ENCODE measurements around the gene PPM1N. TPM values are rescaled to one million over a fixed set of nuclear protein-coding genes. Genes with fewer than 3 reads are reported as not detected.
A peak's percentile ranks its signal among the peaks of the same experiment; 100 is the strongest.

PPM1N gene
- total and polyA plus RNA-seq, 8 donors = 0.22 to 2.1 (median 0.32) TPM

GRCh38 chr19:45528149-45528743, 30.0 kb downstream of the PPM1N start:
- DNase-seq (peak in 5 of 6 donors; percentile 34 to 76 (median 64)), FAIRE-seq (no peak), ATAC-seq (peak; percentile 20 to 54 (median 33))
- H3K36me3 ChIP-seq = no peaks in the 10 kb centered on the region
- intact Hi-C loops (cut with DNase I) = loop anchor here in 1 of 3 donors (10.0 kb wide), 1 partner anchor 107 kb away; the partner anchor contains the start of gene EML2
- peak overlapping the region; percentile 14 to 58 (median 44) for H3K27ac ChIP-seq
- TF ChIP-seq CTCF (IDR thresholded peaks at IDR 0.05) = no peak
- H3K27me3 ChIP-seq = no peaks in the 10 kb centered on the region
- WGBS, 2 donors = 13 to 15% methylated on average over 17 of the region's 17 CpGs
- no peaks in the 10 kb centered on the region for H3K9me3 ChIP-seq
- H3K4me1 ChIP-seq = peaks cover 3 to 7% (median 6%) of the 10 kb centered on the region in 3 donors
- peak overlapping the region in 3 of 4 donors; percentile 23 to 58 (median 35) for H3K4me3 ChIP-seq

GRCh38 chr19:45528744-45529419, 30.6 kb downstream of the PPM1N start:
- no peak for TF ChIP-seq CTCF (IDR thresholded peaks at IDR 0.05)
- Histone ChIP-seq H3K4me3 (peak overlapping the region; percentile 21 to 58 (median 29)), H3K4me1 (peaks cover 3 to 7% (median 6%) of the 10 kb centered on the region in 3 donors), H3K27ac (peak overlapping the region in 3 of 4 donors; percentile 34 to 58 (median 54)), H3K36me3 (no peaks in the 10 kb centered on the region), H3K27me3 (no peaks in the 10 kb centered on the region), H3K9me3 (no peaks in the 10 kb centered on the region)
- peak; percentile 55 to 81 (median 73) for ATAC-seq
- intact Hi-C loops (cut with DNase I) = loop anchor here in 1 of 3 donors (10.0 kb wide), 1 partner anchor 106 kb away; the partner anchor contains the start of gene EML2
- DNase-seq = peak; percentile 63 to 81 (median 72)
- 2% methylated on average over 46 to 49 of the region's 49 CpGs for WGBS, 2 donors
- no peak for FAIRE-seq

GRCh38 chr19:45529420-45529785, 31.2 kb downstream of the PPM1N start:
- Histone ChIP-seq H3K36me3 (no peaks in the 10 kb centered on the region), H3K27me3 (no peaks in the 10 kb centered on the region), H3K4me3 (peak overlapping the region in 3 of 4 donors; percentile 21 to 58 (median 35)), H3K9me3 (no peaks in the 10 kb centered on the region), H3K27ac (no peak overlapping the region), H3K4me1 (peaks cover 2 to 6% (median 2%) of the 10 kb centered on the region in 3 donors)
- FAIRE-seq (no peak), DNase-seq (no peak), ATAC-seq (no peak)
- WGBS, 2 donors = 18 to 23% methylated on average over 14 of the region's 14 CpGs
- intact Hi-C loops (cut with DNase I) = loop anchor here in 1 of 3 donors (10.0 kb wide), 1 partner anchor 105 kb away; the partner anchor contains the start of gene EML2
- no peak for TF ChIP-seq CTCF (IDR thresholded peaks at IDR 0.05)

- intact Hi-C loops (cut with DNase I) = no loop called here
- FAIRE-seq = no peak
- no peak for ATAC-seq
- no peaks in the 10 kb centered on the region for H3K27me3 ChIP-seq
- no peaks in the 10 kb centered on the region for H3K36me3 ChIP-seq
- H3K9me3 ChIP-seq = no peaks in the 10 kb centered on the region
- WGBS, 2 donors = 94 to 95% methylated on average over 1 of the region's 1 CpG
- H3K27ac ChIP-seq = no peak overlapping the region
- peaks cover 0 to 3% (median 0%) of the 10 kb centered on the region in 3 donors for H3K4me1 ChIP-seq
- no peak overlapping the region for H3K4me3 ChIP-seq
- no peak for DNase-seq
- TF ChIP-seq CTCF (IDR thresholded peaks at IDR 0.05) = no peak
Measured at GRCh38 chr19:45531349-45531748, 33.1 kb downstream of the PPM1N start.

Measured in pancreas (tissue), 10 donors.